HepG2 (cell line): ENCODE results near the gene LTBR. TPM values are rescaled to one million over a fixed set of nuclear protein-coding genes. Genes with fewer than 3 reads are reported as not detected.
A peak's percentile ranks its signal among the peaks of the same experiment; 100 is the strongest.

Experiments
- CCAR2 ChIP-seq: fragments of 200-400 bp; formaldehyde crosslinking; optimal IDR thresholded peaks from 2 replicates; pipeline ENCODE3; 2018; ENCODE audit warnings: low read depth, mild to moderate bottlenecking, low read length, moderate library complexity
- FOXO1 ChIP-seq: sonication (generic); formaldehyde crosslinking; IDR thresholded peaks from 2 replicates; pipeline ENCODE4 v1.4.0; 2020; ENCODE audit warnings: missing genetic modification reagents
- GABPA ChIP-seq, 2 experiments: IDR thresholded peaks; 2 replicates each; pipeline ENCODE4 v1.6.1; 2011 to 2016; ENCODE audit warnings: low read depth in 2 of 2, low read length in 1 of 2, missing biosample characterization in 1 of 2, missing genetic modification characterization in 1 of 2
- HIC2 ChIP-seq: sonication (generic); formaldehyde crosslinking; IDR thresholded peaks from 2 replicates; pipeline ENCODE4 v1.9.0; 2022; ENCODE audit warnings: low read depth, missing genetic modification reagents
- HNF1B ChIP-seq: sonication (generic); formaldehyde crosslinking; IDR thresholded peaks from 2 replicates; pipeline ENCODE4 v1.5.1; 2020; ENCODE audit warnings: mild to moderate bottlenecking, moderate library complexity, missing genetic modification reagents
- HNRNPL ChIP-seq: fragments of 200-400 bp; formaldehyde crosslinking; IDR thresholded peaks from 2 replicates; pipeline ENCODE4 v1.6.1; 2017; ENCODE audit warnings: mild to moderate bottlenecking, low read depth, low read length
- SRF ChIP-seq: IDR thresholded peaks from 2 replicates; pipeline ENCODE4 v1.6.1; 2011; ENCODE audit warnings: mild to moderate bottlenecking, low read depth, low read length, moderate library complexity
- ZBTB10 ChIP-seq: sonication (generic); formaldehyde crosslinking; IDR thresholded peaks from 2 replicates; pipeline ENCODE4 v1.4.0; 2020; ENCODE audit warnings: missing genetic modification reagents, borderline replicate concordance
- ZC3H13 ChIP-seq: sonication (generic); formaldehyde crosslinking; IDR thresholded peaks from 2 replicates; pipeline ENCODE4 v1.8.1; 2023; ENCODE audit warnings: mild to moderate bottlenecking, missing genetic modification reagents, moderate library complexity
- ZMYM4 ChIP-seq: sonication (generic); formaldehyde crosslinking; IDR thresholded peaks from 2 replicates; pipeline ENCODE4 v1.8.1; 2023; ENCODE audit warnings: mild to moderate bottlenecking, missing genetic modification reagents
- ZNF18 ChIP-seq: sonication (generic); formaldehyde crosslinking; IDR thresholded peaks from 2 replicates; pipeline ENCODE4 v1.8.0; 2022; ENCODE audit warnings: mild to moderate bottlenecking, missing genetic modification reagents; ENCODE audit not compliant: insufficient replicate concordance
- ZNF598 ChIP-seq: sonication (generic); formaldehyde crosslinking; IDR thresholded peaks from 2 replicates; pipeline ENCODE4 v1.5.1; 2020; ENCODE audit warnings: mild to moderate bottlenecking, missing genetic modification reagents, borderline replicate concordance
- ZNF746 ChIP-seq: sonication (generic); formaldehyde crosslinking; IDR thresholded peaks from 2 replicates; pipeline ENCODE4 v1.8.0; 2022; ENCODE audit warnings: mild to moderate bottlenecking, missing genetic modification reagents
- ZNF841 ChIP-seq: sonication (generic); formaldehyde crosslinking; IDR thresholded peaks from 2 replicates; pipeline ENCODE4 v1.8.1; 2023; ENCODE audit warnings: missing genetic modification reagents, borderline replicate concordance
- ZSCAN29 ChIP-seq: sonication (generic); formaldehyde crosslinking; conservative IDR thresholded peaks from 2 replicates; pipeline ENCODE4 v1.4.0; 2020; ENCODE audit warnings: mild to moderate bottlenecking, missing genetic modification reagents
- polyA plus RNA-seq, 8 experiments: library from polyadenylated mRNA; depleted of rRNA in 3 of 8; stranded (reverse) in 7 of 8; unstranded in 1 of 8; fragments of >200 nt; fragmentation: Illumina TruSeq in 4 of 8; extraction: Trizol in 4 of 8; gene quantifications; 2 replicates each; pipeline versions ENCODE4 v1.2.1 to v1.2.3, GENCODE V29; 2011 to 2016; ENCODE audit warnings: low read depth in 4 of 8, missing spikeins in 1 of 8, mixed read lengths in 1 of 8; ENCODE audit not compliant: insufficient read depth in 1 of 8
- total RNA-seq, 5 experiments: library from RNA; depleted of rRNA; stranded (reverse); fragments of >200 nt; fragmentation: Illumina TruSeq; extraction: Trizol; gene quantifications; 2 replicates each; pipeline ENCODE4 v1.2.3, GENCODE V29; 2016; ENCODE audit warnings: low read depth in 1 of 5
- TF ChIP-seq, protein P1 (sequence below): sonication (generic); formaldehyde crosslinking; IDR thresholded peaks from 2 replicates; pipeline ENCODE4 v1.8.1; 2022; ENCODE audit warnings: low read depth, mild to moderate bottlenecking, missing genetic modification reagents

The LTBR gene
- total and polyA plus RNA-seq, 2 of the 13 experiments (the other 11 are each of a cell fraction or from before 2014, with no cell fraction given): 31.4 to 34.8 TPM

- TF ChIP-seq ZBTB10 (CRISPR knock-in tag) (0 out of 2 replicates have a peak, but pooled peaks have one; percentile 25), ZNF841 (no peak), CCAR2 (no peak), SRF (no peak), GABPA (IDR thresholded peaks at IDR 0.05; ENCODE audit: low read depth, low read length) (no peak), GABPA (CRISPR knock-in tag; IDR thresholded peaks at IDR 0.05; ENCODE audit: low read depth) (0 out of 2 replicates have a peak, but pooled peaks have one; percentile 40), ZMYM4 (CRISPR knock-in tag) (no peak), ZNF598 (CRISPR knock-in tag) (peak; percentile 93; the same call in 1 of the 2 replicates), HNRNPL (peak; percentile 79), ZSCAN29 (CRISPR knock-in tag) (peak; percentile 67; the same call in 1 of the 2 replicates), HNF1B (CRISPR knock-in tag) (no peak), ZNF746 (no peak), ZNF18 (CRISPR knock-in tag) (no peak), FOXO1 (no peak), ZC3H13 (CRISPR knock-in tag) (no peak; the same call in 1 of the 2 replicates), HIC2 (CRISPR knock-in tag) (no peak)
- TF ChIP-seq, protein P1, sequence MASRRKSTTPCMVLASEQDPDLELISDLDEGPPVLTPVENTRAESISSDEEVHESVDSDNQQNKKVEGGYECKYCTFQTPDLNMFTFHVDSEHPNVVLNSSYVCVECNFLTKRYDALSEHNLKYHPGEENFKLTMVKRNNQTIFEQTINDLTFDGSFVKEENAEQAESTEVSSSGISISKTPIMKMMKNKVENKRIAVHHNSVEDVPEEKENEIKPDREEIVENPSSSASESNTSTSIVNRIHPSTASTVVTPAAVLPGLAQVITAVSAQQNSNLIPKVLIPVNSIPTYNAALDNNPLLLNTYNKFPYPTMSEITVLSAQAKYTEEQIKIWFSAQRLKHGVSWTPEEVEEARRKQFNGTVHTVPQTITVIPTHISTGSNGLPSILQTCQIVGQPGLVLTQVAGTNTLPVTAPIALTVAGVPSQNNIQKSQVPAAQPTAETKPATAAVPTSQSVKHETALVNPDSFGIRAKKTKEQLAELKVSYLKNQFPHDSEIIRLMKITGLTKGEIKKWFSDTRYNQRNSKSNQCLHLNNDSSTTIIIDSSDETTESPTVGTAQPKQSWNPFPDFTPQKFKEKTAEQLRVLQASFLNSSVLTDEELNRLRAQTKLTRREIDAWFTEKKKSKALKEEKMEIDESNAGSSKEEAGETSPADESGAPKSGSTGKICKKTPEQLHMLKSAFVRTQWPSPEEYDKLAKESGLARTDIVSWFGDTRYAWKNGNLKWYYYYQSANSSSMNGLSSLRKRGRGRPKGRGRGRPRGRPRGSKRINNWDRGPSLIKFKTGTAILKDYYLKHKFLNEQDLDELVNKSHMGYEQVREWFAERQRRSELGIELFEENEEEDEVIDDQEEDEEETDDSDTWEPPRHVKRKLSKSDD: 0 out of 2 replicates have a peak, but pooled peaks have one; percentile 4
These were observed 46.8 kb upstream of the LTBR start (continued) for GRCh38 chr12:6336889-6337853.
